HepG2 (cell line): ENCODE data around the gene DLG2. TPM values are rescaled to one million over a fixed set of nuclear protein-coding genes. Genes with fewer than 3 reads are reported as not detected.

ENCODE experiments used
- CEBPZ ChIP-seq: IDR thresholded peaks from 2 replicates; pipeline ENCODE4 v1.6.1; 2012; ENCODE audit warnings: low read length, improper control_type of control experiment
- GABPA ChIP-seq, 2 experiments: IDR thresholded peaks; 2 replicates each; pipeline ENCODE4 v1.6.1; 2011 to 2016; ENCODE audit warnings: low read depth in 2 of 2, low read length in 1 of 2, missing biosample characterization in 1 of 2, missing genetic modification characterization in 1 of 2
- MXD4 ChIP-seq: IDR thresholded peaks from 2 replicates; pipeline ENCODE4 v1.6.1; 2016; ENCODE audit warnings: mild to moderate bottlenecking, missing biosample characterization, missing genetic modification reagents
- POGK ChIP-seq: sonication (generic); formaldehyde crosslinking; conservative IDR thresholded peaks from 2 replicates; pipeline ENCODE4 v1.8.0; 2022; ENCODE audit warnings: mild to moderate bottlenecking, moderate library complexity, missing genetic modification reagents
- REXO4 ChIP-seq: sonication (generic); formaldehyde crosslinking; IDR thresholded peaks from 2 replicates; pipeline ENCODE4 v1.8.0; 2022; ENCODE audit warnings: missing genetic modification reagents, mild to moderate bottlenecking, borderline replicate concordance
- ZGPAT ChIP-seq: IDR thresholded peaks from 2 replicates; pipeline ENCODE4 v1.6.1; 2016; ENCODE audit warnings: mild to moderate bottlenecking
- ZNF318 ChIP-seq: sonication (generic); formaldehyde crosslinking; IDR thresholded peaks from 2 replicates; pipeline ENCODE4 v1.4.0; 2020; ENCODE audit warnings: mild to moderate bottlenecking, missing genetic modification reagents
- ZNF460 ChIP-seq: sonication (generic); formaldehyde crosslinking; IDR thresholded peaks from 2 replicates; pipeline ENCODE4 v1.5.1; 2020; ENCODE audit warnings: missing genetic modification reagents, mild to moderate bottlenecking, borderline replicate concordance
- ZNF816 ChIP-seq: sonication (generic); formaldehyde crosslinking; IDR thresholded peaks from 2 replicates; pipeline ENCODE4 v1.8.0; 2022; ENCODE audit warnings: missing genetic modification reagents, mild to moderate bottlenecking, borderline replicate concordance
- ZUFSP ChIP-seq: sonication (generic); formaldehyde crosslinking; IDR thresholded peaks from 2 replicates; pipeline ENCODE4 v1.9.0; 2021; ENCODE audit warnings: missing genetic modification reagents, mild to moderate bottlenecking, borderline replicate concordance
- polyA plus RNA-seq, 8 experiments: library from polyadenylated mRNA; depleted of rRNA in 3 of 8; stranded (reverse) in 7 of 8; unstranded in 1 of 8; fragments of >200 nt; fragmentation: Illumina TruSeq in 4 of 8; extraction: Trizol in 4 of 8; gene quantifications; 2 replicates each; pipeline versions ENCODE4 v1.2.1 to v1.2.3, GENCODE V29; 2011 to 2016; ENCODE audit warnings: low read depth in 4 of 8, missing spikeins in 1 of 8, mixed read lengths in 1 of 8; ENCODE audit not compliant: insufficient read depth in 1 of 8
- total RNA-seq, 5 experiments: library from RNA; depleted of rRNA; stranded (reverse); fragments of >200 nt; fragmentation: Illumina TruSeq; extraction: Trizol; gene quantifications; 2 replicates each; pipeline ENCODE4 v1.2.3, GENCODE V29; 2016; ENCODE audit warnings: low read depth in 1 of 5

The DLG2 gene
- total and polyA plus RNA-seq, 2 of the 13 experiments (the other 11 are each of a cell fraction or from before 2014, with no cell fraction given): 0.46 to 1.0 TPM

- TF ChIP-seq POGK (CRISPR knock-in tag) (peak; percentile 71), ZNF318 (CRISPR knock-in tag) (no peak), CEBPZ (no peak), REXO4 (CRISPR knock-in tag) (no peak), ZNF460 (no peak), ZNF816 (CRISPR knock-in tag) (peak; percentile 55; the same call in 1 of the 2 replicates), GABPA (IDR thresholded peaks at IDR 0.05; ENCODE audit: low read depth, low read length) (peak; percentile 37; the same call in 1 of the 2 replicates), GABPA (CRISPR knock-in tag; IDR thresholded peaks at IDR 0.05; ENCODE audit: low read depth) (peak; percentile 78), ZUFSP (CRISPR knock-in tag) (no peak), MXD4 (CRISPR knock-in tag) (no peak; the same call in 1 of the 2 replicates), ZGPAT (CRISPR knock-in tag) (peak; percentile 86)
Measured at GRCh38 chr11:85627998-85628770, 1.0 kb upstream of the DLG2 start, which contains the start of gene TMEM126B (continued).
